Stimulated activated CD8-positive, alpha-beta memory T cell treated with anti-CD3 and anti-CD28 coated beads, Interleukin-12 subunit alpha, Interleukin-12 subunit beta, amount 100 ng/mL, for 24 hours (primary cell): ENCODE data around the gene SLC22A7.
"Not testable (repeated sequence)": the region's sequence is repeated elsewhere in the genome, so short reads cannot be mapped to it uniquely, and the experiment has no call there.

ENCODE experiments used
- DNase-seq: peaks from one replicate; pipeline ENCODE4 v3.0.0-alpha.2; 2020; ENCODE audit errors: extremely low read depth

Gene SLC22A7

DNA sequence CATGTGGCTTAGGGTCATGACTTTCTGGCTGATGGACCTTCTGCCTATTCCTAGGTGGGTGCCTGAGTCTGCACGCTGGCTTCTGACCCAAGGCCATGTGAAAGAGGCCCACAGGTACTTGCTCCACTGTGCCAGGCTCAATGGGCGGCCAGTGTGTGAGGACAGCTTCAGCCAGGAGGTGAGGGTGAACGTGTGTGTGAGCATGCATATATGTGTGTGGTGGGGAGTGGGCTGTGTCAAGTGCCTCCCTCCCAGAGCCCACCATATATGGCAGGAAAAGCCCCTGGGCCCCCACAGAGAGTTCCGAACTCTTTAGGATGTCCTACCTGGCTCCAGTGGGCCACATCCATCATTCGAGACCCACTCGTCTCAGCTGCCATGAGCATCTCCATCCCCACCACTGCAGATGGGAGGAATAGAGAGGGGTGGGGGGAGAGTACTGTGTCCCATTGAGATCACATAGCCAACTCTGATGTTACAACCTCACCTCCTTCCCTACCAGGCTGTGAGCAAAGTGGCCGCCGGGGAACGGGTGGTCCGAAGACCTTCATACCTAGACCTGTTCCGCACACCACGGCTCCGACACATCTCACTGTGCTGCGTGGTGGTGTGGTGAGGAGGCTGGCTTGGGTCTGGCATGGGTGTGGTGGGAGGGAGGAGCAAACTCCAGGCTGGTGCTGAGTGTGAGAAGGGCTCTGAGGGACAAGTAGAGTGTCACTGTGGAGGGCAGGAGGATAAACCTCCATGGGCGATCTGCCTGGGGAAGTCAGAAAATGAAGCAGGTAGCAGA, 3.2 kb downstream of the SLC22A7 start:
- no peak for DNase-seq

DNA sequence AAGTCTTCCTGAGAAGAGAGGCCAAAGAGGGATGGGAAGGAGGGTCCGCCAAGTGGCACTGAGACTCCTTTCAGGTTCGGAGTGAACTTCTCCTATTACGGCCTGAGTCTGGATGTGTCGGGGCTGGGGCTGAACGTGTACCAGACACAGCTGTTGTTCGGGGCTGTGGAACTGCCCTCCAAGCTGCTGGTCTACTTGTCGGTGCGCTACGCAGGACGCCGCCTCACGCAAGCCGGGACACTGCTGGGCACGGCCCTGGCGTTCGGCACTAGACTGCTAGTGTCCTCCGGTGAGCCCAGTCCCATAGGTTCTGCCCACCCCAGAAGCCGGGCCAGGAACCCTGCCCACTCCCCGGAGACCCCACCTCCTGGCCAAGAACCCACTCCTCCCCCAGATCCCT, 4.1 kb downstream of the SLC22A7 start:
- no peak for DNase-seq

DNA sequence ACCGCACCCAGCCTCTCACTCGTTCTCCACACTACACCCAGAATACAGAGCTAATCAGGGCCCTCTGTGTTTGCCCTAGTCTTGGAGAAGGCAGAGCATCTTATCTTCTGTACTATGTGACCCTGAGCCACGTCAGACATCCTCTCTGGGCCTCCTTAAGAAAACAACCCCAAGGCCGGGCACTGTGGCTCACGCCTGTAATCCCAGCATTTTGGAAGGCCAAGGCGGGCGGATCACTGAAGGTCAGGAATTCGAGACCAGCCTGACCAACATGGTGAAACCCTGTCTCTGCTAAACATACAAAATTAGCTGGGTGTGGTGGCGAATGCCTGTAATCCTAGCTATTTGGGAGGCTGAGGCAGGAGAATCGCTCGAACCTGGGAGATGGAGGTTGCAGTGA, 4.9 kb downstream of the SLC22A7 start:
- not testable (repeated sequence) for DNase-seq

DNA sequence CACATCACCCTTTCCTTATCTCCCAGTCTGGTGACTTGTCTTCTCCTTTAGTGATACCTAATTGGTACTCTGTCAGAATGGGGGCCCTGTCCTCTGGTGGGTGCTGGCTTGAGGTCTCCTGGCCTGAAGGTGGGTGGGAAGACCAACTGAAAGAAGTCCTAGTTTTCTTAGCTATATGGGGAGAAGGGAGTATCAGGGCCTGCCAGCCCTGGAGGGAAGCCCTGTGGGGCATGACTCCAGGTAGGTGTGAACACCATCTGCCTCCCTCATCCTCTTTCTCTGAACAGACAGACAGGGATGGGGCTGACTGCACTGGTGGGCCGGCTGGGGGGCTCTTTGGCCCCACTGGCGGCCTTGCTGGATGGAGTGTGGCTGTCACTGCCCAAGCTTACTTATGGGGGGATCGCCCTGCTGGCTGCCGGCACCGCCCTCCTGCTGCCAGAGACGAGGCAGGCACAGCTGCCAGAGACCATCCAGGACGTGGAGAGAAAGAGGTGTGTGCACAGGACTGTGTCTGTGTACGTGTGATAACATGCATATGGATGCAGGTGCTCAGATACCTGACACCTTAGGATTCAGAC, 5.8 kb downstream of the SLC22A7 start:
- DNase-seq, result no peak

DNA sequence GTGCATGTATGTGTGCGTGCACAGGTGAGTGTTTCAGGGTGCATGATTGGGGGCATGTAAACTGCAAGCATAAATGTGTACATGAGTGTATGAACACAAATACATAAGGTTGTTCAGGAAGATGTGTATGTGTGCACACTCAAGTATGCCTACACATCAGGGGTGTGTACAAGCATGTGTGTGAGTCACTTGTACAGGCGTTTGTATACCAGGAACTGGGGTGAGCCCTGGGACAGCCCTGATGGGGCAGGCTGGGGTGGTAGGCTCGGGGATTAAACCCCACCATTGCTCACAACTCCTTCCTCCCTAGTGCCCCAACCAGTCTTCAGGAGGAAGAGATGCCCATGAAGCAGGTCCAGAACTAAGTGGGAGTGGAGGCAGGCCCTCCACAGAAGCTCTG, 6.3 kb downstream of the SLC22A7 start:
- no peak for DNase-seq

DNA sequence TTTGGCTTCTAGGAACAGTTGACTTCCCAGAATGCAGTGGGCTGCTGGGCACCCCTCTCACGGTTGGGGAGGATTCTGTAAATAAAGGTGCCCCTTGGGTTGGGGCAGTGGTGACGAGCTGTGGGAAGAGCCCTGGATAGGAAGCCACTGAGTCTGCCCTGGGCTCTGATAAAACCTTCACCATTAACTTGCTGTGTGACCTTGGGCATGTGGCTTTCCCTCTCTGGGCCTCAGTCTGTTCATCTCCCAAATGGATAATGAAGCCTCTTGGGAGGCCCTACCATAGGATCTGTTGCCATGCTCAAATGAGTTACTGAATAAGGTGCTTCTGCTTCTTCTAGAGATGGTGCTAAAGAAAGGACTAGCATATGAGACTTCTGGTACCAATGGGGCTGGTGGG, 6.8 kb downstream of the SLC22A7 start:
- no peak for DNase-seq

DNA sequence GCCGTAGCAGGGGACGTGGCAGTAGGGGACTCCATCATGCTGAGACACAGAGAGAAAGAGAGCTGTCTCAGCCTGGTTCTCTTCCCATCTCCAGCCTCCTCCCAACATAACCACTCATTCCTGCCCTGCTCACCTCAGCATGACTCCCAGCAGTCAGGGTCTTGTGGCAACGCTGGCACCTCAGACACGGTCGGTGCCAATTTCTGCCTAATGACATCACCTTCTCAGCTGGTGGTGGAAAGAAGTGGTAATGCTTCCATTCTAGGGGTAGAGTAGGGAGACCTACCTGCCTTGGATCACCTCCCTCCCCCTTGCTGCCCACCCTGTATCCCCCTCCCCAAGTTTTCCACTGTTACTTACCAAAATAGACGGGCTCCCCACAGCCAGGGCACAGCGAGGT, 8.0 kb downstream of the SLC22A7 start:
- no peak for DNase-seq

DNA sequence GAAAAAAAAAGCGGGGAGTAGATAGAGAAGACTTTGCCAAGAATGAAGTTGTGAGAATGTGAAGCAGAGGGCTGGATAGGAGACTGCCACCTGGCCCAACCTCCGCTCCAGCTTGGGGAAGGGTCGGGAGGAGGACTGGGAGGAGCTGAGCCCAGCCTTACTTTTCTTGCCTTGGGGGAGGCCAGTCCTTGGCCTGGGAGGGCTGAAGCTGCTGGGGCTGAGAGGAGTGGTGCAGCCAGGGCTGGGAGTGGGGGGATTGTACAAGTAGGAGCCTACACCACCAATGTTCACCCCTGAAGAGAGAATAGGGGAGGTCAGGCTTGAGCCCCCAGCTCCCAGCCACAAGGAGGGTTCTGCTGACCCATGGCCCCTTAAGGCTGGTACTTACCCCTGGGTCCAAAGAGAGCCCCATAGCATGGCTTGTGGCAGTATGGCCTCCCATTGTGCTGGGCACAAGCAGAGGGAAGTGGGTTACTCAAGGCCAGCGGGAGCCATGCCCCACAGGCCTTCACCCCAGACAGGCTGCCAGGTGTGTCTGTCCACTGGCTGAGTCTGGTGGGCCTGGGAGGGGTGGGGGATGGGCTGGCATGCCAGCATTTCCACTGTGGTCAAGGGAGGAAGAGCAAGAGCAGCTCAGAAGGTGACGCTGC, 9.5 kb downstream of the SLC22A7 start:
- DNase-seq, result no peak

DNA sequence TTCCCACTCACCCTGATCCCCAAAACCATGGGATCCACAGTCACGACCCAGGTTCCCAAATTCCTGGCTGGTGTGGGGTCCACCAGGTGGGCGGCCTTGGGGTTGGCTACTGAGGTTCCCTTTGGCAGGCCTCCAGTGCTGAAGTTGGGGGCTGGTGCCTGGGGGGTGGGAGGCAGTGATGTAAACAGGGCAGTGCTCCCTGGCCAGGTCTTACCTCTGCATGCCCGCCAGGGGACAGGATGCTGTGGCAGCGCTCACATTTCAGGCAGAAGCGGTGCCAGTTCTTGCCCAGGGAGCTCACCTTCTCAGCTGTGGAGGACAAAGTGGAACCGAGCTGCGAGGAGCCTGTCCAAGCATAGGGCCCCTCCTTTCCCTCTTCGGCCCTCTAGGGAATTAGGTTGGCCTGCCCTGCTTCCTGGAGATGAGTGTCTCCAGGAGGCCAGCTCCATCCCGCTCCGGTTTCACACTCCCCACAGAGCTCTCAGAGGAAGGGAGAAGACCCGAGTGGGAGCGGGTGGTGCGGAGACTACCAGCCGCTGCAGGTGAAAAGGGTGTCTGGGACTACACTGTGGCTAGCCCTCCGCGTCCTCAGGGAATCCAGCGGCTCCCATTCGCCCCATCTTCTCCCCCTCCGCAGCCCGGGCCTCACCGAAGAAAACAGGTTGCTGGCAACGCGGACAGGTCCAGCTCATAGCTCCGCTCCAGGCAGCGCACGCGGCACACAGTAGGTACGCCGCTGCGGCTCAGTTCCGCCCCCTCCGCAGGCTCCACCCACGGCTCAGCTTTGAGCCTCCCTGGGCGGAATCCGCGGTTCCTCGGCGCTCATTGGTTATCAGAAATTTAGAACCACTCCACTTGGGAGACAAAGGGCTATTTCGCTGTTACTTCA, 10.3 kb downstream of the SLC22A7 start, which contains the start of gene CRIP3:
CRIP3 (minus strand) TSS at position 726 of the 889 bp plus-strand sequence; CDS start at position 692, 34 bp downstream.
- no peak for DNase-seq

DNA sequence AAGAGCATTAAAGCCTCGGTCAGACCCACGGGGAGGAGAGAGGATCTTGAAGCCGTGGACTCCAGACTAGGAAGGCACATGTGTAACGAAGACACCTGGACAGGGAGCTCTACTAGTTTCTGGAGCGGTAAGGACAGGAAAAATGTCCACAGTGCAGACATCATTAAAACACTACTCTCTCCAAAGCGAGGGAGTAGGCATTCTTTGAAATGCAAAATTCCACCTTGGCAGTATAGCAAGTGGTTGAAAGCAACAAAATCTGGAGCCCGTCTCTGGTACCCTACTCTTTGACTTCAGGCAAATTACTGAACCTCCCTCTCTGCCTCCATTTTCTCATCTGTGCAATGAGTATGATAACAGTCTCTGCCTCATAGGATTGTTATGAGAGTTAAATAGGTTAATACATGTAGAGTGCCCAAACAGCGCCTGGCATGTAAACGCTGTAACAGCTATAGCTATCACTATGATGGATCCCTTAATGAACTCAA, 11.0 kb downstream of the SLC22A7 start:
- DNase-seq, result no peak

DNA sequence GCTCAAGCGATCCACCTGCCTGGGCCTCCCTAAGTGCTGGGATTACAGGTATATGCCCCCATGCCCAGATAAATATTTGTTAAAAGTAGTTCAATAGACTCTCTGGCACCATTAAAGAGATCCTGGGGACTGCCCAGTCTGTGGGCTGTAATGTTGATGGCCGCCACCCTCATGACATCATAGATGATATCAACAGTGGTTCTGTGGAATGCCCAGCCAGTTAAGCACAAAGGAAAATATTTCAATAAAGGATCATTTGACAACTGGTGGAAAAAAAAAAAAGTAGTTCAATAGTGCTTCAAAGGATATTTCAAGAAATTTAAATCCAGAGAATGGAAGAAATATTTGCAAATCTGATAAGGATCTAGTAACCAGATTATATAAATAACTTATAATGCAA, 12.1 kb downstream of the SLC22A7 start:
- DNase-seq, result no peak

DNA sequence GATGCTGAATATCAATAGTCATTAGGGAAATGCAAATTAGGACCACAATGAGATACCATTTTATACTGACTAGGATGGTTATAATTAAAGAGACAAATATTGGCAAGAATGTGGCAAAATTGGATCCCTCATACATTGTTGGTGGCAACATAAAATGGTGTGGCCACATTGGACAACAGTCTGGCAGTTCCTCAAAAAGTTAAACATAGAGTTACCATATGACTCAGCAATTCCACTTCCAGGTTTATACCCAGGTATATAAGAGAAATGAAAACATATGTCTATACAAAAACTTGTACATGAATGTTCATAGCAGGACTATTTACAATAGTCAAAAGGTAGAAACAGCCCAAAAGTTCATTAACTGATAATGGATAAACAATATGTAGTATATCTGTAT, 12.6 kb downstream of the SLC22A7 start:
- DNase-seq, result no peak

DNA sequence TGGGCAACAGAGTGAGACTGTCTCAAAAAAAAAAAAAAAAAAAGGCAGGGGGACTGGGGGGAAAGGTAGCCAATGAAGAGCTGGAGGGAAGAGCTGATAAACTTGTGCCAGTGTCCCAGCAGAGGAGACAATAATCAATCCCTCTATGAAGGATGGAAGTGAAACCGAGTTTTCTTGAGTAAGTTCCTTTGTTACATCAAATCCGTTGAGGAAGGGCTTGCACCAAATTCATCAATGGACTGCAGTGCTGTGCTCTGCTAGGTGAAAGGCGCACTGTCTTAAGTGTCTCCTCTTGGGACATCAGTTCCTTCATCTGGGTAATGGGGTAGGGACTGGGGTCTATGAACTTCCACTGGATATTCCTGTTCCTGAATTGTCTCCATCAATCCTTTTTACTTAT, 13.6 kb downstream of the SLC22A7 start:
- no peak for DNase-seq

DNA sequence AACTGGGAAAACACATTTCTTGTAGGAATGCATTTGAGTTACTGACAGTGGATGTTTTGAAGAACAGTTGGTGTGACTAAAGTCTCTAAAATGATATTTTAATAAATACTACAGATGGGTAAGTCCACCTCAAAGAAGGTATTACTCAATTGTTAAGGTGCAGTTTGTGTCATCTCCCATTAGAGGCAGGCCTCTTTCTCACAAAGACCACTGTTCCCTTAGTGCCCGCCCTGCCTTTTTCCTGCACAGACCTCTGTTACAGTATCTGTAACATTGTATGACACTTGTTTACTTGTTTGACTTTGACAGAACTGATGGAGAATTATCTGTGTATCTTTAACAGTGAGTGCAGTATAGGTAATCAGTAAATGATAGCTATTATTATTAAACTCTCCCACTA, 15.8 kb downstream of the SLC22A7 start:
- DNase-seq, result no peak

DNA sequence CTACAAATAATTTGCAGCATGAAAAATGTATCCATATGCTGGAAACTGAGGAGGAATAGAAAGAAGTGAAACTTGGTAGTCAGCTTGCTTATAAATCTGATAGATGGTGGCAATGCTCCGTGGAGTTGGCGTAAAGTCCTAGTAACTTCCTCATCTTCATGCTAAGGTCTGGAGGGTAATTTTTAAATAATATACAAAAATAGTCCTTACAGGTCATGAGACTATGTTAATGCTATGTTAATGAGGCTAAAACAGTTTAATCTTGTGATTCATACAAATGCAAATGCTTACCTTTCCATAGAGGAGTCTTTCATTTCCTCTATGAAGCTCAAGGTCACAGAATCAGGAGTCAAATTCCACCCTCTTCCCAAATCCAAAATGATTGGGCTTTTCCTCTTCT, 20.0 kb downstream of the SLC22A7 start:
- no peak for DNase-seq

DNA sequence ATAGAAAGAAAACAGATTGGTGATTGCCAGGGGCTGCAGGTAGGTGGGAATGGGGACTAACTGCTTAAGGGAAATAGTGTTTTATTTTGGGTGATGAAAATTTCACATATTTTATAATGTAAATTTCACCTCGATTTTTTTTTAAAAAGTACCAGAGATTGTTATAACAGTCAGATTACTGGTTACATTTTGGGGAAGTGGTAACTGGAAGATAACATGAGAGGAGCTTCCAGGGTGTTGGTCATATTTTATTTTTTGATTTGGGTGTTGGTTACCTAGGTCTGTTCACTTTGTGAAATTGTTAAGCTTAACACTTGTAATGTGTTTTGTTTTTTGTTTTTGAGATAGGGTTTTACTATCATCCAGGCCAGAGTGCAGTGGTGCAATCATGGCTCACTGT, 27.8 kb downstream of the SLC22A7 start:
- no peak for DNase-seq

DNA sequence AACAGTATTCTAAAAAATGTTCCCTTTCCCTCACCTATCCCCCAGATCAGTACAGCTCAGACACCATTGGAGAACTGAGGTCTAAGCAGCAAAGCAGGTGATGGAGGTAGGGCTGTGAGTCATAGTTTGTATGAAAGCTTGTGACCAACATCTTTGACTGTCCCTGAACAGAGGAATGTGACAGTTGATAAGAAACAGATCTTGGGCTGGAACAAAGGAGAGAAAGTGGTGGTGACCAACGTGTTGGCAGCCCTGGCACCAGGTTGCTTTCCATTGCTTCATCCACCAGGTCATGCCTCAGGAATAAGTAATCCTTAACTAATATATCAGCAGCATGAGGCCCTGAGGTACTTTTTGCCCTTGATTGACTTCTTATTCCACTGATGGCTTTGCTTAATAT, 30.5 kb downstream of the SLC22A7 start:
- DNase-seq, result no peak

DNA sequence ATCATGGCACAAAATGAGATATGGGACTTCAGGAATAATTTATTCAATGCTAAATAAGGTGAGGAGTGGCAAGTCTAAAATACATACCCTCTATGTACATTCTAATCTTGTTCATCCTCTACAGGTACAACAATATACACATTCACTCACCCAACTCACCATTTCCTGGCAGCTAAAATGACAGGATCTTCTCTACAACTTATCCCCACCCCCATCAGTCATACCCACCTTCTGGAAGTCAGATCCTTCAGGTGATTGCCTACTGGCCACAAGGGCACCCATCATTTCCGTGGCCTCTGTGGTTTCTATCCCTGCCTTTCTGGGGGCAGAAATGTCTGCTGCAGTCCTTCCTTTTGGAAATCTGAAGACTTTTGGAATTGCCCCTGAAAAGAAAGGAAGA, 33.4 kb downstream of the SLC22A7 start:
- DNase-seq, result no peak

DNA sequence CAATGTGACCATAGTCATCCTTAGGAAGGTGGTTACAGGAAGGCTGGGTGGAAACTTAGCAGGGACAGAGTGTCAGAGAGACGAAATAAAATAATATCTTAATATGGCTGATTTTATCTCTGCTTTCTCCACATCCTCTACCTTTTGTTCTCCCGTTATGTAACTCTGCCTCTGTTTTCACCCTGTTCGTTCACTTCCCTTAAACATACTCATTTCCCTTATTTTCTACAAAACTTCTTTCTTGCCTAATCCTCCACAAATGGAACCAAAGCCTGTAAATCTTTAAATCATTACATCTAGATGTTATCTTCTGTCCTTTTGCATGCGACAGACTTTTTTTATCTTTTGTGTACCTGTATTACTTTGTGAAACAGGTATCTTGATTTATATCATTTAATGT, 33.8 kb downstream of the SLC22A7 start:
- DNase-seq, result no peak

DNA sequence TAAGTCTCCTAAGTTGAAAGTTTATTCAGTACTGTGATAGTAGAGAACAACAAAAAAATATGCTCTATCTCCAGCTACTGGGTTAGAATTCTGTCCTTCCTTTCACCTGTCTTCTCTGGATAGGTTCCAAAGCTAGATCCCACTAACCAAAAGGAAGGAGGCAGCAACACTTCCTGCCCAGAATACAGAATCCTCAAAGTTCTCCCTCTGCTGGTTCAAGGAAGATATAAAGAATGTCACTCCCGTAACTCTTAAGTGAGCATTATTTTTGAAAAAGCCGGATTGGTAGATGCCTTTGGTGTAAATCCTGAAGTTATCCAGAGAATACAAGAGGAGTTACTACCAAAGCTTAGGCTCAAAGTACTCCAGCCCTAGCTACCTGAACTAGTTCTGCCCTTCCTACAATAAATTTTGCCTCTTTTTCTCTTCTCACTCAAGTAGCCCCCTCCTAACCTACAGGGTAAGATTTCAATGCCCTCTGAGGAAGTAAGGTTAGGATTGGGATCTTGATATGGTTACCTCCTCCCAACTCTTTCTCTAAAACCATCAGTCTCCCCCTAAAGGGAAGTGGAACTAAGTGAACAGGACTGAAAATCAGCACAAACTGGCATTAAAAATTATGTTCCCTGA, 36.5 kb downstream of the SLC22A7 start:
- no peak for DNase-seq

DNA sequence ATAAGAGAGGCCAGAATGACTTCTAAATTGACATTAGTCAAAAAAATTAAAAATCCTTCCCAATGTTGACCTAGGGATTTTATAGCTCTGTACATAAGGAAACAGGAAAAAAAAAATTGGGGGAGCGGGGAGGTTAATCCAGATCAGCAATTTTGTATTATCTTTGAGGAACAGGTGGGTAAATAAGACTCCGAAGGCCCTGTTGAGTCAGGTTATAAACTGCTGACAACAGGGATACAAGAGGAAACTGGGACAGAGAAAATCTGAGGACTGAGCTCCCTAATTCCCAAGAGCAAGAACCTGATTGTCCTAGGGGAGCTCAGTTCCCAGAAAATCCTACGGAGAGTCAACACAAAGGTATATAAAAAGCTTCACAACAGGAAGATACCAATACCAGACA, 37.4 kb downstream of the SLC22A7 start:
- DNase-seq, result no peak

DNA sequence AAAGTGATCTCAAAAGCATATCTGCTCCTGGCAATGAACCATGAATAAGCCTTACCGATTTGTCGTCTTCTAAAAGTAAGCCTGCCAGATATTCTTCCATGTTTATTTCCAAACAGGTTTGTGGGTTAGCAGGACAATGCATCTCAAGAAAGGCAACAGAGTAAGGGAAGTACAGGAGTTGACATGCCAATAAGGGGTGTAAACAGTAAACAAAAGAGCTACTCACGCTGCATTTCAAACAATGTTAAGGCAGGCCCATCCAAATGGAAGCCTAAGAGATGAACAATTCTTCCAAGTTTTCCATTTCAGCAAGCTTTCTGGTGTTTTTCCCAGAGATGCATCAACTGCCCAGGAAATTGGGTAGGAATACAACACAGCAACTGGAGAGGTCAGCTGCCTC, 38.3 kb downstream of the SLC22A7 start:
- no peak for DNase-seq
